ENCODE data around the gene HEATR5A. TPM values are rescaled to one million over a fixed set of nuclear protein-coding genes. Genes with fewer than 3 reads are reported as not detected.
A peak's percentile ranks its signal among the peaks of the same experiment; 100 is the strongest.

HEATR5A gene
- total and polyA plus RNA-seq, 2 of the 13 experiments (the other 11 are each of a cell fraction or from before 2014, with no cell fraction given), result 36.4 to 105 TPM

GRCh38 chr14:31456841-31457664 lies 36.7 kb upstream of the HEATR5A start, which contains the start of gene DTD2 (continued):
- no peak for TF ChIP-seq ZBTB40 (IDR thresholded peaks at IDR 0.05)
- peak; percentile 97 for TF ChIP-seq ZBTB40 (CRISPR knock-in tag; IDR thresholded peaks at IDR 0.05)
- TF ChIP-seq ZNF256 (CRISPR knock-in tag; conservative IDR thresholded peaks at IDR 0.05), result peak; percentile 99
- no peak for TF ChIP-seq FOXA1 (IDR thresholded peaks at IDR 0.05)
- peak; percentile 58 for TF ChIP-seq FOXA1 (CRISPR knock-in tag; IDR thresholded peaks at IDR 0.05)
- TF ChIP-seq NR1H2 (CRISPR knock-in tag; IDR thresholded peaks at IDR 0.05; ENCODE audit: borderline replicate concordance, low read depth), result peak; percentile 87
- peak; percentile 94 for TF ChIP-seq ZNF800 (CRISPR knock-in tag; IDR thresholded peaks at IDR 0.05)
- TF ChIP-seq NRL (CRISPR knock-in tag; IDR thresholded peaks at IDR 0.05; ENCODE audit: borderline replicate concordance), result peak; percentile 100
- TF ChIP-seq HNF1B (CRISPR knock-in tag; IDR thresholded peaks at IDR 0.05), result peak; percentile 99
- peak; percentile 96 for TF ChIP-seq ZFAT (CRISPR knock-in tag; conservative IDR thresholded peaks at IDR 0.05)
- TF ChIP-seq ZNF775 (CRISPR knock-in tag; IDR thresholded peaks at IDR 0.05; ENCODE audit: borderline replicate concordance), result peak; percentile 99
- peak; percentile 50 for TF ChIP-seq HNF4A (CRISPR knock-in tag; IDR thresholded peaks at IDR 0.05)
- peak; percentile 98 for TF ChIP-seq ZBTB3 (CRISPR knock-in tag; IDR thresholded peaks at IDR 0.05; ENCODE audit: borderline replicate concordance, low read depth)
- no peak for TF ChIP-seq SP1 (IDR thresholded peaks at IDR 0.05)
- TF ChIP-seq SP1 (CRISPR knock-in tag; IDR thresholded peaks at IDR 0.05), result peak; percentile 98
- TF ChIP-seq ELF1 (CRISPR knock-in tag; IDR thresholded peaks at IDR 0.05), result peak; percentile 83
